DMS114 treated with DMSO at 0.1 percent for 48 hours (cell line): ENCODE measurements around the gene HLA-DQB2.
"Not testable (repeated sequence)": the region's sequence is repeated elsewhere in the genome, so short reads cannot be mapped to it uniquely, and the experiment has no call there.

Source experiments
- DNase-seq: peaks from one replicate; lab custom pipeline; 2025; ENCODE audit not compliant: unreplicated experiment; lab: John Stamatoyannopoulos, UW

The HLA-DQB2 gene

DNA sequence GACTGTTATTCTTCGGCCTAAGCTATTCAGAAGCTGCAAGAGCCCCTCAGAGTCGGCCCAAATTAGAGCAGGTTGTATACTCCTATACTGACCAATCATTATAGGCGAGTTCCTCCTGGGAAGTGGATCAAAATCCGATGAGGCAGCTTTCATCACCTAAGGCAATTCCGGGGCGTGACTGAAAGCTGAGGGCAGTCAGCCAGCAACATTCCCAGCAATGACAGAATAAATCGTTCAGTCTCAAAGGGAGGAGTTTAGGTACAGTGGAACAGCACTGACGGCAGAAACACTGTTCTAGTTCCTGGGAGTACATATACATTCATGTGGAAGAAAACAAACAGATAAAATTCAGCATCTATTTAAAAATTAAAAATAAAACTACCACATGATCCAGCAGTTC is 10.8 kb downstream of the HLA-DQB2 start:
- no peak for DNase-seq

DNA sequence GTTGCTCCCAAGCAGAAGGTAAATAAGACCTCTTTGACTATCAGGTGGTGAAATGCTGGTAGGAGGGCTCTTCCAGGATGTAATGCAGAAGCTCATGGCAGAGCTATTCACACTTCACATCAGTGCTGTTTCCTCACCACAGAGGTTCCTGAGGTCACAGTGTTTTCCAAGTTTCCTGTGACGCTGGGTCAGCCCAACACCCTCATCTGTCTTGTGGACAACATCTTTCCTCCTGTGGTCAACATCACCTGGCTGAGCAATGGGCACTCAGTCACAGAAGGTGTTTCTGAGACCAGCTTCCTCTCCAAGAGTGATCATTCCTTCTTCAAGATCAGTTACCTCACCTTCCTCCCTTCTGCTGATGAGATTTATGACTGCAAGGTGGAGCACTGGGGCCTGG is 17.7 kb downstream of the HLA-DQB2 start:
- DNase-seq = not testable (repeated sequence)

DNA sequence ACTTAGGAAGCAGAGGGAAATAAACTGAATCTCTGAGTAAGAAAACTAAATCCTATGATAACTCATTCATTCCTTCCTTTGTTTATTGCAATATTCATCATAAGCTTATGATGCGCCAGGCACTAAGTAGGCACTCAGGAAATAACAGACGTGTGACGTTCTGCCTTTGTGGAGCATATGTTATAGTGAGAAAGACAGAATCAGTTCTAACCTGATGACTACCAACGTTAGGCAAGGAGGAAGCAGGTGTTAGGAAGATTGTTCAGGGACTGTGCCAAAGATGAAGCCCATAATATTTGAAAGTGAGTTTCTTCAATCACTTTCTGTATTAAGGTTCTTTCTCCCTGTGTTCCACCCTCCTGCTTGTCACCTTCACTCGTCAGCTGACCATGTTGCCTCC is 18.6 kb downstream of the HLA-DQB2 start:
- DNase-seq = no peak

DNA sequence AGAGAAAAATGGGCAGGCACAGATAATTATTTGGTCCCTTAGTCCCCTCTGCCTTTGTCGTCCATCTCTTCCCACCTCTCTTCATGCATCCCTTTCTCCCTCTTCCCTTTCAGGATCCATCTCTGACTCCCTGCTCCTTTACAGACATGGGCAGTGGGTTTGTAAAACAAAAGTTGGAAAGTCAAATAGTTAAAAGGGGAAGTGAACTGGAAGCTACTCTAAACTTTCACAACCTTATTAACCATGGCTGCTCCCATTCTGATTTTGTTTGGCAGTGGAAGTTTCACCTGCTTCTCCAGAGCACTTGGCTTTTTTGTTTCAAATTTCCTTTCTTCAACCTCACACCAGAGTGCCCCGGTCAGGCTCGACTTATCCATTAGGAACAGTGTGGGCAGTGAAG is 21.0 kb downstream of the HLA-DQB2 start:
- no peak for DNase-seq

DNA sequence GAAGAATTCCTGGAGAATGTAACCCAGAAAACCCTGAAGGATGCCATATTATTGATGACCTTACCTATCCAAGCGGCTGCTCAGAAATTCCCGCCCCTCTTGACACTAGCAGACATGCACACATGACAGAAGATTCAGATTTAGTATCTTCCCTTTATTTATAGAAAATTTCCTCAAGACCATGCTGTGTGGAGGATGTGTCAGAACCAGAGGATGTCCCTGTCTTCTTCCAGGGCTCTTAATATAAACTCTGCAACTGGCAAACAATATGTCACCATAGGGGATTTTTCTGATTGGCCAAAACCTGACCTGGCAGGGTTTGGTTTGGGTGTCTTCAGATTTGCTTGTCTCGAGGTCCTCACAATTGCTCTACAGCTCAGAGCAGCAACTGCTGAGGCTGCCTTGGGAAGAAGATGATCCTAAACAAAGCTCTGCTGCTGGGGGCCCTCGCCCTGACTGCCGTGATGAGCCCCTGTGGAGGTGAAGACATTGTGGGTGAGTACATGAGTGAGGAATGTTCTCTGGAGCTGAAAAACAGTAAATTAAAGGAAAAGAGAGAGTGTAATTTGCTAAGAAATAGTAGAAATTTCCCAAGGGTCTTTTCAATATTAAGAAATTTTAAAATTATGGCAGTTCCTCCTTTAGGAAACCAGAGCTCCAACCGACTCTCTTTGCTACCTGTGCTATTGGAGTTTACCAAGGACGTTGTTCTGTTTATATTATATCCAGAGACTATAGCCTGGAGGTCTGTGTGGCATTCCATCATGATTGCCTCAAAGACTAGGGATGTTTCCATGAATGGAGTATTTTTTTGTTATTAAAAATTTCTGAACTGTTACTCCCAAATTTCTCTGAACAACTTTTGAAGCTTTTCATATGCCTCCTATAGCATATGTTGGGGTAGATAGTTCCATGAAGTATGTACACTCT is 22.0 kb downstream of the HLA-DQB2 start, which contains the start of gene HLA-DQA2:
Gene HLA-DQA2, plus strand, starts transcription at position 361 of the 930 bp plus-strand sequence. Its CDS starts 53 bp downstream, at position 414.
- DNase-seq = no peak

DNA sequence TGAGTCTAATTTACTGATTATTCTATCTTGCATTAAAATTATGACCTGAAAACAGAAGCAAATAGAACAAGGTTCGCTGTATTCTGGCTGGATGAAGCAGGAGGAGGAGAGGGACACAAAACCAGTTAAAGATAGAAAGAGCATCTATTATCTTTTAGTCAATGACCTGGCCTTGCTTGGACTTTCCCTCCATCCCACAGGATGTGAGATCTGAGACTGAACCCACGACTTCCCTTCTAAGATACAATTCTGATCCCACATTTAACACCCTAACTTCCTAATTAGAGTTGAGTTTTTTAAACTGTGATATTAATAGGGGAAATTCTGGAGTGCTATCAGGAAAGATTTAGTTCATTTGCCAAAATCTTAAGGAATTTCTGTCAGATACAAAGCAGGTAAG is 25.2 kb downstream of the HLA-DQB2 start:
- no peak for DNase-seq

DNA sequence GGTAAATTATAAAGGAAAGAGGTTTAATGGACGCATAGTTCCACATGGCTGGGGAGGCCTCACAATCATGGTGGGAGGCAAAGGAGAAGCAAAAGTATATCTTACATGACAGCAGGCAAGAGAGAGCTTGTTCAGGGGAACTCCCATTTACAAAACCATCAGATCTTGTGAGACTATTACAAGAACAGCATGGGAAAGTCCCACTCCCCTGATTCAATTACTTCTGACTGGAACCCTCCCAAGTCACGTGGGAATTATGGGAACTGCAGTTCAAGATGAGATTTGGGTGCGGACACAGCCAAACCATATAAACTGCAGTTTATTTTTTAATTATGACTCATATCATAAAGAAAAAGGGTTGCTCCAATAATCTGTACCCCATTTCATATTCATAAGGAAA is 44.5 kb downstream of the HLA-DQB2 start:
- no peak for DNase-seq

DNA sequence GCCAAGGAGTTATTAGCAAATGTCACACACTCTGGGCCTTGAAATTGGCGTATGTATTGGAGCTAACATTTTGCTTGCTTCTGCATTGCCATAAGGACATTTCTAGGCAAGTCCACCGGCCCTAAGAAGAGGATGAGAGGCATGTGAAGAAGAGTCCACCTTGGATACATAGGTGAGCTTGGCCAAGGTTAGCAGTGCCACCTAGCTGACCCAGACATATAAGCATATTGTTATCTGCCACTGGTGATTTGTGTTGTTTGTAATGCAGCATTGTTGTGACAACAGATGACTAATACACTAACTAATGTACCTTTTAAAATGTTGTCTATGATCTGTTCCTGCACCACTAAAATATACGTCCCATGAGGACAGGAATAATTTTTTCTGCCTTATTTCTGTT is 46.9 kb downstream of the HLA-DQB2 start:
- DNase-seq = no peak

DNA sequence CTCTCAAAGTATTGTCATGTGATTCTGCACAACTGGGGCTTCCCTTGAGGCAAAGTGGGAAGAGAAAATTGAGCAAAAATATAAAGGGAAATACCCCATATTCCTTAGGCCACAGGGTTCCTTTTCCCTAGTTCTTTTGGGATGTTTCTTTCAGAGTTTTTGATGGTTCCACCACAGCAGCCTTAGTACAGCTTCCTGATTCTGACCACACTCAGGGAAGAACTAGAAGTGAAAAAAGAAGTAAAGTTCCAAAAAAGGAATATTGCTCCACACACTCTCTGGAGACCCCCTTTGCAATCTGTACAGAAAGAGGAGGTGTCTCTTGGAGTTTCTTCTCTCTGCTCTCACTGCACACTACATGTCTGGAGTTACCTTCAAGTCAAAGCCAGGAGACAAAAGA is 50.1 kb downstream of the HLA-DQB2 start:
- no peak for DNase-seq

DNA sequence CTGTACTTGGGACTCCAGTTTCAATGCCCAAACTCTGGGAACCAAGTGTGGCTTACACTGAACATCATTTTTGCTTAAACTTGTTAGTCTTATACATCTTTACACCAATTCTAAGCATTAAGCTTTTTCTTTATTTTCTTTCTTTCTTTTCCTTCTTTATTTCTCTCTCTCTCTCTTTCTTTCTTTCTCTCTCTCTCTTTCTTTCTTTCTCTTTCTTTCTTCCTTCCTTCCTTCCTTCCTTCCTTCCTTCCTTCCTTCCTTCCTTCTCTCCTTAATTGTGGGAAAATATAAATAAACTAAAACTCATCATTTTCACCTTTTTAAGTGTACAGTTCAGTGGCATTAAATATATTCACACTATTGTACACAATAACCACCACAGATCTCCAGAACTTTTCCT is 53.7 kb downstream of the HLA-DQB2 start:
- no peak for DNase-seq
